GM21381 (cell line): ENCODE results near the gene CALML5.

ENCODE experiments used
- ATAC-seq: cut with Tn5 transposase; IDR thresholded peaks from one replicate; pipeline ENCODE4 v1.9.1; 2021; ENCODE audit warnings: mild to moderate bottlenecking, moderate library complexity; ENCODE audit not compliant: unreplicated experiment

CALML5 gene

GRCh38 chr10:5502571-5503476 lies 3.5 kb upstream of the CALML5 start:
- ATAC-seq = no peak

DNA sequence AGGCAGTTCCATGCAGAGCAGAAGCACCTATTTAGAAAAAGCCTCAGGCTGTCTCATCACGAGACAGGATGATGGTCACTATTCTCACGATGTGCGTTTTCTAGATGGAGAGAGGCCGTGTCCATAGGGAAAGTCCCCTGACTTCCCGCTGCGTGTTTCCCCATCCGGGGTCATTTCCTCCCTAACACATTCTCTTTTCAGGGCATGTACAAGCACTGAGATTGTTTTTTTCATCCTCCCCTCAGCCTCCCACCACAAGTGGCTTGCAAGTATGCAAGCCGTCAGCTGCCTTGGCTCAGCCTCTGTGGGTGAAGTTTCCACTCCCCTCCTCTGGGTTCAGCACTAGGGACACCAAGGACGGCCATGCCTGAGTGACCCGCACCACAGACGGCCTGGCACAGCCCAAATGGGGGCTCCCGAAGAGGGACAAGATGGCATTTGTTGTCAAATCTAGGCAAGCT lies 2.7 kb upstream of the CALML5 start:
- no peak for ATAC-seq

DNA sequence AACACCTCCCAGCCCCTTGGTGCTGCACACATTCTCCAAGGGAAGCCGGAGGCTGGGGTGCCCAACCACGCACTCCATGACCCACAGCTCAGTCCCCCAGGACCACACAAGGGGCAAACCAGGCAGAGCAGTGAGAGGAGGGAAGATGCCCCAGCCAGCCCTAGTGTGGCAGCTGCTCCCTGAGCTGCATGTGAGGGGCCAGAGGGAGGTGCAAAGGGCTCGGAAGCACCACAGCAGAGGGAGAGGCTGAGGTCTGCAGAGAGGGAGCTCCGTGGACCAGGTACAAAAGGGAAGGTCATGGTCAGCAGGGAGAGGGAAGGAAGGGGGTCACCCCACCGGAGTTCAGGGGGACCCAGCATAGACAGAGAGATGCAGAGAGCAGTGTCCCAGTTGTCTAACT lies 1.5 kb upstream of the CALML5 start:
- ATAC-seq = no peak

DNA sequence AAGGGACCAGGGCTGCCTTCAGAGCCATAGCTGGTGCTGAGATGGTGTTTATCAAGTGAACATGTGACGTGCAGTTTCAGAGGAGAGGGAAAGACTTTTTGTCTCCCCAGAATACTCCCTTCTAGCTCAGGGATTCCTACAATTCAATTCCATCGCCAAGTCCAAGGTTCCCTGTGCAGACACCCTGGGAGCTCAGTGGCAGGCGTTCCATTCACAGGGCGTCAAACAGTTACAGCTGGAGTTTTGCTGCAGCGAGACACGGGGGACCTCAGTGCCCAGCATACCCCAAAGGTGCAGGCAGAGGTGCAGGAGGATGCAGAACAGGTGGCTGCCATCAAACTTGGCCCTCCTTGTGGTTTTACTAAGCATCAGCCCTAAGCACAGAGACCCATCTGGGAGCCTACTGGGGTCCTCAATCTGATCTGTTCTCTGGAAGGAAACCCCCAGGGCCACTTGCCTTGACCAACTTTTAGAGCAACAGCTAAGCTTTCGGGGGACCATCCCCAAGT lies 846 bp upstream of the CALML5 start:
- ATAC-seq = no peak

GRCh38 chr10:5498791-5499492 lies 428 bp downstream of the CALML5 start:
- no peak for ATAC-seq

DNA sequence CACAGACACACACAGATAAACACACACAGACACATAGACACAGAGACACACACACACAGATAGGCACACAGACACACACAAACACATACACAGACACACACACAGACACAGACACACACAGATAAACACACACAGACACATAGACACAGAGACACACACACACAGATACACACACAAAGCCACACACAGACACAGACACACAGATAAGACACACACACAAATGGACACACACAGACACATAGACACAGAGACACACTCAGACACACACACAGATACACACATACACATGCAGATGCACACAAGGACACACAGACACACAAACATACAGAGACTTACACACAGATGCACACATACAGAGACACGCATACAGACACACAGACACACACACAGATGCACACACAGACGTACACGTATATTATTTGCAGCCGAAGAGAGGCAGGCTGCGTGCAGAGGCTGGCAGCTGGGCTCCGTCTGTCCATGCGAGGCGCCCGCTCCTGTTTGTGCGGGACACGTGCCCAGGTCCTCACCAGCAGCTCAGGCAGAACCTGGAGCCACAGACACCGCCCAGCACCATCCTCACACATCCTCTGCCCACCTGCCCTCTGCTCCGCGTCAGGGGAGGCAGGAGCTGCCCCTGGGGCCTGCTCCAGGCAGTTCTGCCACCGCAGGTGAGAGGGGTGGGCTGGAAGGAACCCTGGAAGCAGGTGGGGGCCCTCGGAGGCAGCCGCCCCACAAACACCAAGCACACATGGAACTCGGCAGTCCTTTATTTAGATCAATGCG lies 1.2 kb downstream of the CALML5 start:
- no peak for ATAC-seq

- ATAC-seq = no peak
Measured at GRCh38 chr10:5497289-5497688, 2.1 kb downstream of the CALML5 start.

GRCh38 chr10:5496261-5497250 lies 2.8 kb downstream of the CALML5 start:
- no peak for ATAC-seq

DNA sequence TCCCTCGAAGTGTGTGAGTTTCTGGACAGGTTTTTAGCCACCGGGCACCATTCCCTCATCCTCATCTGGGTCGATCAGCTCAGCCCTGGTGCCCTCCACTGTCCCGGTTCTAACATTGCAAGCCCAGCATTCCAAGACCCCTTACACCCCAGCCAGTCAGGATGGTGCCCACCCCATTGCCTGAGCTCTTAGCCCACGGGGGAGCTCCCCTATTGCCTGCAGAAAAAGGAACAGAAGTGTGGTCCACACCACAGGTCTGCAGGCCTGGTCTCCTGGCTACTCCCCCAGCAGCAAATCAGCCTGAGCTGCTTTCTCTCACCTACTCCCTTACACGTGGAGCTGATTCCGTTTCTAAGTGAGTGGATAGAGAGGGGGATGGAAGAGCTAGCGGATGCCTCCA lies 4.8 kb downstream of the CALML5 start:
- no peak for ATAC-seq

DNA sequence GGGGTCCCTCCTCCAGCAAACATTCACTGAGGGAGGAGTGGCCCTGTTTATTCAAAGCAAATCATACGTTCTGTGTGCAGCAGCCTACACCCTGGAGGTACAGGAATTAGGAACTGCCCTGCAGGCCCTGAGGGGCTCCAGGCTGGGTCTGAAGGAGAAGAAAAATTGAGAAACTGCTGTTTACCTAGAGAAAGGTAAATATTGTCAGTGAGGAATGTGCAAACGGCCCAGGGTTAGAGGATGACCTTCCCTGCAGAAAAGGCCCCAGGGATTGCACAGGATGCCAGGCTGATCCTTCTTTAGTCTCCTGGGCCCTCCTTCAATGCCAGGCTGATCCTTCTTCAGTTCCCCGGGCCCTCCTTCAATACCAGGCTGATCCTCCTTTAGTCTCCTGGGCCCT lies 5.7 kb downstream of the CALML5 start:
- no peak for ATAC-seq

GRCh38 chr10:5492929-5493576 lies 6.3 kb downstream of the CALML5 start:
- ATAC-seq = no peak

DNA sequence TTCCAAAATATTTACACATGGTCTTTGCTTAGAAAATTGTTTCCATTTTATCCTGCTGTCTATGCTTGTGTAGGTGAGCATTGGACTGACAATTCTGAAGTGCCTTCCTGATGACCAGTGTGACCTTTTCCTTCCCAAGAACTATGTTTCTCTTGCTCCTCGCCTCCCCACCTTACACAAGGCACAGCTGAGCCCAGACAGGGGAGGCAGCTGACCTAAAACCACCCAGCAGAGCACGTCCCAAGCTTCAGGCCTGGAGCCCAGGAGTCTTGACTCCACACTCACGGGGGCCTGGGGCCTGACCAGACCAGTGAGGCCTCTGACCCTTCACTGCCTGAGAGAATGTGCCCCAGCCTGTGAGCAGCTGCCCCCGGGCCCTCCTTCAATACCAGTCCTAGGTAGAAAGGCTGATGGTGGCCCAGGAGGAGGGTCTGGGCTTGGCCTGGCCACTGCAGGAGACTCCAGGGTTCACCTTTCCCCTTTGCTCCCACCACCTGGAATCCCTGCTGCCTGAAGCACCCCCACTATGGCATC lies 7.0 kb downstream of the CALML5 start:
- ATAC-seq = no peak

DNA sequence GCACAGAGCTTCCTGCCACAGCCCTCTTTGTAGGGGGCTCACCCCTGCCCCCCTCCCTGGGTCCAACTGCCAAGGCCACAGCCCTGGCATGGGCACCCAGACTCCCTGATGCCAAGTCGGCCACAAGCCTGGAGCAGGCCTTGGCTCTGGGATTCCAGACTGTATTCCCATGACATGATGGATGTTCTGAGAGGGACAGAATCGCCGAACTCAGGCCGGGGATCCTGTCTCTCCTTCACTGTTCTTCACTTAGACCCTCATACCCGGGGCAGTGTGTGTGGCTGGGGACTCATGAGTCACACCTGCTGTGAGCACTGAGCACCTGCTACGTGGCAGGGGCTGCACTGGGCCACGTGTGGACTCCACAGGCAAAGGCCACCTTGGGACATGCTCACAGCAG lies 7.9 kb downstream of the CALML5 start:
- no peak for ATAC-seq

- no peak for ATAC-seq
Measured at GRCh38 chr10:5490698-5491464, 8.5 kb downstream of the CALML5 start.

- no peak for ATAC-seq
Measured at GRCh38 chr10:5490032-5490431, 9.3 kb downstream of the CALML5 start.

DNA sequence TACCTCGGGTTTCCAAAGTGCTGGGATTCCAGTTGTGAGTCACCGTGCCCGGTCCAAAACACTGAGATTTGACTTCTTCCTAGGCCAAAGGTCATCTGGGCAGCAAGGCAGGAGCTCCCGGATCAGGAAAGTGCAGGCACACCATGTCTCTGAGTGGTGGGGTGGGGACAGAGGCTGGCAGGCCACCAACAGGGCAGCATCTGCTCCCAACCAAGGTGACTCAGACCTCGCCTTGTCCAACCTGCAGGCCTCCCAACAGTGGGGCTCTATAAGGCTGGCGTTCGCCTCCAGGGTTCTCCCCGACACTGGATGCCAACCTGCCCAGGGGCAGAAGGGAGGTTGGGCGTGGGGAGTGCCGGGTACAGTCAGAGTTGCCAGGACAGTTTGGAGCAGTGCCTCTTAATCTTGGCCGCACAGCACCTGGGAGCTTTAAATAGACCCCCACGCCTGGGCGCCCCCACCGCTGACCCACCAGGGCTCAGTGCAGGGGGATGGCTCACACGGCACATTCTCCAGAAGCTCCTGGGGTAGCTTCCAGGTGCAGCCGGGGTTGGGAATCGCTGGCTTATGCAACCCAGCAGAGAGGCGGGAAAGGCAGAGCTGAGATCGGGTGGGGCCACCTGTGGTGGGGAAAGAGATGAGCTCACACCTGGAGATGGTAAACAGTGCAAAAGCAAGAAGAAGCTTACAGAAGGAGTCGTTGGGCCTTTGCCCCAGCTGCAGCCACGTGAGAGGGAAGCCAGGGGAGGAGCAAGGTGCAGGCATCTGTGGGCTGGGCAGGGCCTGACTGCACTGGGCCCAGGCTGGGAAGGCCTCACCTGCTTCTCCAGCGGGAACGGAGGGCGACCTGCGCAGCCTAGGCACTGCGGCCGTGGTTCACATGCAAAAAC lies 10.9 kb downstream of the CALML5 start:
- ATAC-seq = no peak

GRCh38 chr10:5486853-5487235 lies 12.5 kb downstream of the CALML5 start:
- ATAC-seq = no peak
